Right ventricle myocardium inferior (tissue), 1 donor: ENCODE measurements around the gene RBM27. TPM values are rescaled to one million over a fixed set of nuclear protein-coding genes. Genes with fewer than 3 reads are reported as not detected.

ENCODE experiments used
- ATAC-seq: fragments of 200-7000 bp; cut with Tn5 transposase; one replicate; pipeline ENCODE4 v1.9.1; 2020; ENCODE audit warnings: mild to moderate bottlenecking, moderate library complexity
- DNase-seq: peaks from one replicate; pipeline ENCODE4 v3.0.0; 2021; ENCODE audit errors: missing footprints
- intact Hi-C: fragments of 100-400 bp; cut with DNase I; formaldehyde crosslinking; loops from one replicate; pipeline ENCODE4 v1.11.0; 2022
- total RNA-seq: library from RNA; stranded (reverse); fragmentation: NEBNext Ultra II Directional; extraction: Animal tissue kit (Norgen Biotek cat#: 25700); gene quantifications from one replicate; pipeline ENCODE4 v1.2.1, GENCODE V29; 2021
- donor health status: DM: no; HTN: yes; CAD: no; lungs with severe emphysema.

The RBM27 gene
- total RNA-seq, 1 donor from 2014 or later = 13.4 TPM

GRCh38 chr5:146248561-146248960 is 45.2 kb downstream of the RBM27 start:
- ATAC-seq = no peak
- intact Hi-C loops = no loop called here

GRCh38 chr5:146249801-146250200 is 46.4 kb downstream of the RBM27 start:
- ATAC-seq (no peak), DNase-seq (no peak)
- intact Hi-C loops = no loop called here

More at GRCh38 chr5:146248561-146248960, 45.2 kb downstream of the RBM27 start:
- no peak for DNase-seq

Other genes starting within 250 kb of the RBM27 start
- gene PLAC8L1, start 98.0 kb upstream of the RBM27 start, total RNA-seq = not detected
- 85.0 TPM for gene LARS1, start 21.0 kb upstream of the RBM27 start, total RNA-seq
- not detected for gene POU4F3, start 135.2 kb downstream of the RBM27 start, total RNA-seq
- gene TCERG1, start 243.7 kb downstream of the RBM27 start, total RNA-seq = 16.4 TPM